Activated CD8-positive, alpha-beta memory T cell treated with anti-CD3 and anti-CD28 coated beads, Interleukin-2, amount 50 U/mL, for 4 hours (primary cell): ENCODE data around the gene COP1.
"Not testable (repeated sequence)": the region's sequence is repeated elsewhere in the genome, so short reads cannot be mapped to it uniquely, and the experiment has no call there.

Experiments used
- DNase-seq: peaks from one replicate; pipeline ENCODE4 v3.0.0-alpha.2; 2020

The COP1 gene

DNA sequence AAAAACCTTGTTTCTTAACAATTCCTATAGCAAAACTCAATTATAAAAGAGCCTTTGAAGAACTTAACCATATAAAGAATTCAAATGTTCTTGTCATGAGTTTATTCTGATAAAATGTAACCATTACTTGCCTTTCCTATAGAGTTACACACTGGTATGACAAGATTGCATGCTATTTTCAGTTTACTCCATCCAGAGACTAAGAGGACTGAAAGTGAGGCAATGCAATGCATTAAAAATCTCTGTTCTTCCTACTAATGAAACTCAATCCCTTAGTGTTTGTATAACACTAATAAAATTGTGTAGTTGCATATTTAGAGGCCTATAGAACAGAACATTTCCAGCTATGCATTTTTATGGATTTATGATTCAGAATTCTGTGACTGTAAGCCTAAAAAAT lies 88.1 kb downstream of the COP1 start:
- DNase-seq: no peak

DNA sequence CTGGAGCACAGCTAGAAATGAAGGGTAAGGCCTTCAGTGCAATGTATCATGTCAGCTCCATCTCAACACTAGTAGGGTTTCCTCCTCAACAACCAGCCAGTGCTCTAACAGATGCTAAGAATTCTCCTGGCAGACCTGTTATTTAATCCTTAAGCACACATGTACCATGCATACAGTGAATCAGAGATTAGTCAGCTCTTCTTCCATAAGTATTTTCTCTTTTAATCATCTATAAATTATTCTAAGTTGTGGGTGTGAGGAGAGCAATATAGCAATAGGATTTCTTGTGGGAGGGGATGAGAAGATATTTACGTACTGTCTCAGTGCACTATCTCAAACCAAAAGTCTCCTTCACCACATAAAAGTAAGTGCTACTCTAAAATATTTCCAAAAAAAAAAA lies 95.3 kb downstream of the COP1 start:
- no peak for DNase-seq

DNA sequence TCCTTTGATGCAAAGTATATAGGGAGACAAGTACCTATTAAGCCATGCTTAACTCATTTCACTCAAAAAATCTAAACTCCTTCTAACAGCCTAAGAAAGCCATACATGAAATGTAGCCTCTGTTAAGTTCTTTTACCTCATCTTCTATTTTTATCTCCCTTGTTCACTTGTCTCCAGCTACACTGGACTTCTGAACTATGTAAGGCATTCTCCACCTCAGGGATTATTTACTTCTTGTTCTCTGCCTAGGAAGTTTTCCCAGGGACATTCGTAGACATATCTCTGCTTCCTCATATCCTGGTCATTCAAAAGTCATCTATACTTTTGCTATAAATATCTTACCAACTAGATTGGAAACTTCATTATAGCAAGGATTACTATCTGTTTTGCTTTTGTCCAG lies 96.9 kb downstream of the COP1 start:
- no peak for DNase-seq

DNA sequence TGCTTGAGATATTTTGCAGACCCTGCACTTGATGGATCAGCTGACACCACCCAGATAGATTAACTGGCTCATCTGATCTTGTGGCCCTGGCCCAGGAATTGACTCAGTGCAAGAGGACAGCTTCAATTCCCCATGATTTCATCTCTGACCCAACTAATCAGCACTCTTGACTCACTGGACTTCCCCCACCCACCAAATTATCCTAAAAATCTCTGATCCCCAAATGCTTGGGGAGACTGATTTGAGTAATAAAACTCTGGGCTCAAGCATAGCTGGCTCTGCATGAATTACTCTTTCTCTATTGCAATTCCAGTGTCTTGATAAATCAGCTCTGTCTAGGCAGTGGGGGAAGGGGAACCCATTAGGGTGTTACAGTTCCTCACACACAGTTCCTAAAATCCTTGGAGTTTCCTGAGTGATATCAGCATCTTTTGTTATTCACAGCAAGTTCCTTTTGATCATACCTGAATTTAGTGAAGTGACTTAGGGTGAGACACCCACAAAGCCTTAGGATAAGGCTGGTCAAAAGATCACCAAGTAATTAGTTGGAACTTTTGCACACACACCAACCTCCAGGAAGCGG lies 104.2 kb downstream of the COP1 start:
- DNase-seq: no peak

DNA sequence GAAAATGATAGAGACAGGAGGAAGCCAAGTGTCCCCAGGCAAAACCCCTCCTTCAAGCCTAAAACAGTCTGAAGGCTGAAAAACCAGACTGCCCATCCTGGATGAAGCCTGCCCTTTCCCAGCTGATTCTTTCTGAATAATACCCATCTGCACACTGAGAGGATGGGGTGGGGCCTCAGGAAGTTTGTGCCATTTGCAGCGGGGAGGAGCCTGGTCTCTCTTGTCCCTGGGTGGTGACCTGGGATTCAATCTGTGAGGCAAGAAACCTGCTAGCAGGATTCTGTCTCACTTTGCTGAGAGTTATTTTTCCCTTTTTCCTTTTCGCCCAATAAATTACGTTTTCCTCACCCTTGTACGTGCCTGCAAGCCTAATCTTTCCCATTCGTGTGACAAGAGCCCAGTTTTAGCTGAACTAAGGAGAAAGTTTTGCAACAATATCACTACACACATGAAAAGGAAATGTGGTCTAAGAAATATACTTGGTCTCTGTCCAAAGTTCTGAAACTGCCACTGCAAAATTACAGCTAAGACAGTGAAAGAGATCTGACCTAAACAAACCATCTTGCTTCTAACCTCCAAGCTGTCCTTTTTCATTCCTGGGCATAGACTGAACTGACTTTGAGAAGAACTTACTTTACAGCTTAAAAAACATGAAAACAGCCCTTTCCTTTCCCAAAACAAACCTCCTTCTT lies 105.0 kb downstream of the COP1 start:
- DNase-seq: no peak

DNA sequence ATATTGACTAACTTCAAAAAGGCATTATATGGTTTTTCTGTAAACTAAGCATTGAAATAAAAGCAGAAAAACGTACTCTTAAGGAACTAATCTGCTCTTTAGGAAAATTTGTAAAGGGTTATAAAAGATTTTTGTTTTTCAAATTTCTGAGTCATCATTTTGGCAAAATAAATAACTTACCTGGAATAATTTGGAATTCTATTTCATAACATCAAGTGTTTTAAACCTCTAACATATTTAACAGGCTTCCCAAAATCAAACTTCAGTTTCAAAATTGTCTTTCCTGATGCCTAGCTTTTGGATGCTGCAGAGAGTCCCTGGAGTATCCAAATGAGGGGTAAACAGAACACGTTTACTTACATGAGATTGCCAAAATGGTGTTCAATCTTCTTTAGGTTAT lies 108.5 kb downstream of the COP1 start:
- DNase-seq: no peak

DNA sequence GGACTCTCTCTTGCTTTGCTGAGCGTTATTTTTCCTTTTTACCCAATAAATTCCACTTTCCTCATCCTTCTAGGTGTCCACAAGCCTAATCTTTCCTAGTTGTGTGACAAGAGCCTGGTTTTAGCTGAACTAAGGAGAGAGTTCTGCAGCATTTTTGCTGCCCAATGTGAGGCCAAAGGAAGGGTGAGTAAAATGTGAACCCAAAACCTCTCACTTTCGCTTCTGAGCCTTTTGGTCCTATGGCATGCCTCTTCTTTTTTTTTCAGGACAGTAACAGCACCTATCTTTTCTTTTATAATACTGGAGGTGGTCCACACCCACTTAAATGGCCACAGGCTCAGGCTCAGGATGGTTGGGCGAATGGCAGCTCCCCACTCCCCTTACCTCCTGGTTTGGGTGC lies 111.1 kb downstream of the COP1 start:
- DNase-seq: no peak

DNA sequence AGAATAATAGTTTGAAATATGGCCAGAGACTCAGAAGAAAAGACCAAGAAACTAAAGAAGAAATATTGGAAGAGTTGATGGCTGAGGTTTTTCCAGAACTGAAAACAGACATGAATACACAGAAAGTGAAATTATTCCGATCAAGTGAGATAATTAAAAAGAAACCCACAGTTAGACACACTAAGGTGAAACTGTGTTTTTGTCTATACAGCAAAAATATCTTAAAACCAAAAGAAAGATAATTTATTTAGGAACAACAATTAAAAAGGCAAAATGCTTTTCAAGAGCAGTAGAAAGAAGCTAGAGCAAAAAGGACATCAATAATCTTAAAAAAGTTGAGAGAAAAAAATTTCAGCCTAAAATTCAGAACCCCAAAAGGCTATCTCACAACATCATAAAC lies 116.3 kb downstream of the COP1 start:
- DNase-seq: no peak

DNA sequence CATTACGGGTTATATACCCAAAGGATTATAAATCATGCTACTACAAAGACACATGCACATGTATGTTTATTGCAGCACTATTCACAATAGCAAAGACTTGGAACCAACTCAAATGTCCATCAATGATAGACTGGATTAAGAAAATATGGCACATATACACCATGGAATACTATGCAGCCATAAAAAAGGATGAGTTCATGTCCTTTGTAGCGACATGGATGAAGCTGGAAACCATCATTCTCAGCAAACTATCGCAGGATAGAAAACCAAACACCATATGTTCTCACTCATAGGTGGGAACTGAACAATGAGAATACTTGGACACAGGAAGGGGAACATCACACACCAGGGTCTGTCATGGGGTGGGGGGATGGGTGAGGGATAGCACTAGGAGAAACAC lies 119.3 kb downstream of the COP1 start:
- DNase-seq: not testable (repeated sequence)

DNA sequence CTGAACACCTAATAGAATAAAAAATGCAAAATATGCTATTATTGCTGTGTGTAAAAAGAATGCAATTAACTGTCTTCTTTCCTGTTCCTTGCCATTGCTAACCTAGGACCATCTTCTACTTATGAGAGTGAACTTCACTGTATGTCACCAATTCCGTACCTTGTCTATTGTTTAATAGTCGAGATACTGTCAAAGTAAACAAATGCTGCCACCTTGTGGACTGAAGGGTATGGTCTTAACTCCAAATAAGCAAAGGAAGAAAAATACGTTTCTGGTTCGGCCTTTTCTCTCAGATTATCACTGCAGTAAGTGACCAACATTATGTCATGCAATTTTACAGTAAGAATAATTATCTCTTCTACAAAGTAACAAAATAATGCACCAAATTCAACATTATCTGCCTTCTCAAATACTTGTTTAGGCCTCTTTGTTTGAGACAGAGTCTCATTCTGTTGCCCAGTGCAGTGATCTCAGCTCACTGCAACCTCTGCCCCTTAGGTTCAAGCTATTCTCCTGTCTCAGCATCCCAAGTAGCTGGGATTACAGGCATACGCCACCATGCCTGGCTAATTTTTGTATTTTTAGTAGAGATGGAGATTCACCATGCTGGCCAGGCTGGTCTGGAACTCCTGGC lies 133.4 kb downstream of the COP1 start:
- no peak for DNase-seq

DNA sequence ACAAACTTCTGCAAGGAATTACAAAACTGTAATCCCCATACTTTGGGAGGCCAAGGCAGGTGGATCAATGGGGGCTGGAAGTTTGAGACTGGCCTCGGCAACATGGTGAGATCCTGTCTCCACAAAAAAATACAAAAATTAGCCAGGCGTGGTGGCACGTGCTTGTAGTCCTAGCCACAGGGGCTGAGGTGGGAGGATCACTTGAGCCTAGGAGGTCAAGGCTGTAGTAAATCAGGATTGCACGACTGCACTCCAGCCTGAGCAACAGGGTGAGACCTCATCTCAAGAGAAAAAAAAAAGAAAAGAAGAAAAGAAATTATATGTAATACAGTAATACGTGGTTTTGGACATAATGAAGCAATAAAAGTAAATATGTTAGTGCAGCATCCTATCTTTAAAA lies 138.2 kb downstream of the COP1 start:
- no peak for DNase-seq

DNA sequence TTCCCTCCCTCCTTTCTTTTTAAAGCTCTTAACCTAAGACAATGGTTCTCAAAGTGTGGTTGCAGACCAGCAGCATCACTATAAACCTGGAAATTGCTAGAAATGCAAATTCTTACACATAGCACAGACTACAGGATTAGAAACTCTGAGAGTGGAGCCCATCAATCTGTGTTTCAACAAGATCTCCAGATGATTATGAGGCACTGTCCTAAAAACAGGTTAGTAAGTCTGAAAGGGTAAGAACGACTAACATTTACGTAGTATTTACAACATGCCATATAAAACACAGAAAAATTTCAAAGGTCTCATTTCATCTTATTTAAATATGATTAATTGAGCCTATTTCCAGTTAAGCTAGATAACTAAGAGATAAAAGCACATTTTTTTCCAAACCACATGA lies 138.8 kb downstream of the COP1 start:
- DNase-seq: no peak

DNA sequence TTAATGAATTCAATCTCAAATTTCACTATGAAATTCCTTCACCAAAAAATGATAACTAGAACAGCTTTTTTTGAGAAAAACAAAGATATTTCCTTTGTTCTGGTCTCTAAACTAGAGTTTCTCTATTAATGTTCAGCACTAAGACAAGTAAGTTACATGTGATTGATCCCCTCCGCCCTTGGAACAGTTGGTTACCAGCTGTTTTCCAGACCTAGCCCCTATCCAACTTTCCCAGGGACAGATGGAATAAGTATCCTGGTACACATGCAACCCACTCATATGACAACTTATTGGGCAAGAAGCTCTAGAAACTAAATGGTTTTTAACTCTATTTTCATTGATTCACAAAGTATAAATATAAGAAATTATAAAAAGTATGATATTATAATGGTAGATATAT lies 140.4 kb downstream of the COP1 start:
- DNase-seq: no peak

DNA sequence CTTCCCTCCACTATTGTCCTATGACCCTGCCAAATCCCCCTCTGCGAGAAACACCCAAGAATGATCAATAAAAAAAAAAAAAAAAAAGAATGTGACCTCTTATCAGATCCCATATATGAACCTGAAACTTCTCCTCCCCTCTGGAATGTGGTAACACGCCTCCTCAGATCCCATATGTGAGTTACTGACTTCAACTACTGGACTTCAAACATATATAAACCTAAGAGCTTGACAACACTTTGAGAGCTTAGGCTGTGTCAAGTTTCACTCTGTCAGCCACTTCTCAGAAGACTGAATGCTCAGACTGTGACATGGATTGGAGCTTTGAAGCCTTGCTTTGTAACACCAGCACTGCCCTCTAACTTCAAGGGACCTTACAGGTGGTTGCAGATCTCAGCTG lies 148.4 kb downstream of the COP1 start:
- no peak for DNase-seq

DNA sequence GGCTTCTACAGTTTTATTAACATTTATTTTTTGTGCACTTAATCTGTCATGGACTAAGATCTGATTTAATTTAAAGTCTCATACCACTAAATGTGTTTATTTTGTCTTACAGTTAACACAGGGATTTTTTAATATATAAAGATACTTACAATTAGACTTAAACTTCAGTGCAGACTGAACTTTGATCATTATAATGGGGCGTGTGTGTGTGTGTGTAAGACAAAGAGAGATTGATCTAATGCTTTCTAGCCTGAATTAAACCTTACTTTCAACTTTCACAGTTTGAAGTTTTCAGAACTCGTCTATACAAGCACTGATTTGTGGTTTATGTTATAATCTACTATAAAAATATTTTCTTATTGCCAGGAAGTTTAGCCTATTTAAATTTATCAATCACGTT lies 150.8 kb downstream of the COP1 start:
- DNase-seq: no peak

DNA sequence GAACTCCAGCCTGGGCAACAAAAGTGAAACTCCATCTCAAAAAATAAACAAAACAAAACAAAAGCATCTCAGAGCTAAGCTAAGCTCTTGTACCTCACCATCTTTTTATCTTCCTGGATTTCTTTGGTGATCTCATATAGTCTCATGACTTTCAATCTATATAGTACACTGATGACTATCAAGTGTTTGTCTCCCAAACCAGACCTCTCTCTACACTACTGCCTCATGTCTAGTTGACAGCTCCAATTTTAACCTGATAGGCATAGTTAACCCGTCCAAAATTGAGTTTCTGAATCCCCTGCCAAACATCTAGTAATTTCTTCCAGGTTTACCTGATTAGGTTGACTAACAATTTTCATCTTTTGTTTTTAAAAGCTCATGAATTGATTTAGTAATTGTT lies 151.7 kb downstream of the COP1 start:
- DNase-seq: no peak

DNA sequence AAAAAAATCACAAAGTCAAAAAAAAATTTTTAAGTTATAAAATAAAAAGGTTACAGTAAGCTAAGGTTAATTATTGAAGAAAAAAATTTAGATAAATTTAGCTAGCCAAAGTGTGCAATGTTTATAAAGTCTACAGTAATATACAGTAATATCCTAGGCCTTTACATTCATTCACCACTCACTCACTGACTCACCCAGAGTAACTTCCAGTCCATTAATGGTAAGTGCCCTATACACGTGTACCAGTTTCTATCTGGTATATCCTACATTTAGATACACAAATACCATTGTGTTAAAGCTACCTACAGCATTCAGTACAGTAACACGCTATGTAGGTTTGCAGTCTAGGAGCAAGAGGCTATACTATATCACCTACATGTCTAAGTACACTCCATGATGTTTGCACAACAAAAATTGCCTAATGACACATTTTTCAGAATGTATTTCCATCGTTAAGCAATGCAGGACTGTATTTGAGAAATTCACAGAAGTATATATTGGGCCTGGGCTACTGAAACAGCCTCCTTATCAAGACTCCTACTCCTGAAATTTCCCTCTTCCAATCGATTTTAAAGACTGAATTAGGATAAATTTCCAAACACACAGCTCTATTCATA lies 155.1 kb downstream of the COP1 start:
- DNase-seq: no peak

DNA sequence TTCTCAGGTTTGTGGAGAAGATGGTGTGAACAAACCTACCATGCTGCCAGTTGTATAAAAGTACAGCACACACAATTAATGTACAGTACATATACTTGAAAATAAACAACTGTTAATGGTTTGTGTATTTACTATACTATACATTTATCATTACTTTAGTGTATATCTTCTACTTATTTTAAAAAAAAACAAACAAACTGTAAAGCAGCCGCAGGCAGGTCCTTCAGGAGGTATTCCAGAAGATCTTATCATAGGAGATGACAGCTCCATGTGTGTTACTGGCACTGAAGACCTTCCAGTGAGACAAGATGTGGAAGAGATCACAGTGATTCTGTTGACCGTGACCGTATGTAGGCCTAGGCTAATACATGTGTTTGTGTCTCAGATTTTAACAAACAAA lies 155.7 kb downstream of the COP1 start:
- DNase-seq: no peak

DNA sequence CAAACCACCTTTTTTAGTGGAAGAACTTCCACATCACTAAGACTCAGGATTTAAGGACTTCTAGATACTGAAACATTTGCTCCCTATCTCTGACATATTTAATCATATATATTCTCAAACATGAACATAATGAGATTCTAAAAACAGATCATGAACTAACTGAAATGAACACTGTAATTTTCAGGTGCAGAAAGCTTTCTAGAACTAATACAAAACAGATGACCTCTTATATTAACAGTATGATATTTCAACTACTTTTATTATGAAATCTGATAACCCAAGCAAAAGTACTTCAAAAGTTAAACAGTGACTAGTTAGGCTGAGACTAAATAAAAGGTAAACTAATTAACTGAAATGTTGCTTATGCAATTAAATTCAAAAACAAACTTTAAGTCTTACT lies 157.5 kb downstream of the COP1 start:
- DNase-seq: no peak

DNA sequence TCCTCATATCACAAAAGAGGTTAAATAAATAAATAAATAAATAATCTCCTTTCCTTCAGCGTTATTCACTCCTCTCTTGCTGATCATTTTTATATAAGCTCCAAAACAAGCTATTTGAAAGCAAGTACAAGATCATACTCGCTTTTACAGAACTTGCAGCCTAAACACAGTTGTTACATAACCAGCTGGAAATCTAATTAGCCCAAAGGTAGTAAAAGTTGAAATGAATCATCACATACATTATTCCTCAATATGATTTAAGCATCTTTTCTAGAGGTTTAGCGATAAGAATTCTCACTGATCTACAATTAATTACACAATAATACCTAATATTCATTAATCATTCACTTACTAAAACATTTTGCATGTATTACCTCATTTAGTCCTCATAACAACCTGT lies 160.2 kb downstream of the COP1 start:
- DNase-seq: no peak

DNA sequence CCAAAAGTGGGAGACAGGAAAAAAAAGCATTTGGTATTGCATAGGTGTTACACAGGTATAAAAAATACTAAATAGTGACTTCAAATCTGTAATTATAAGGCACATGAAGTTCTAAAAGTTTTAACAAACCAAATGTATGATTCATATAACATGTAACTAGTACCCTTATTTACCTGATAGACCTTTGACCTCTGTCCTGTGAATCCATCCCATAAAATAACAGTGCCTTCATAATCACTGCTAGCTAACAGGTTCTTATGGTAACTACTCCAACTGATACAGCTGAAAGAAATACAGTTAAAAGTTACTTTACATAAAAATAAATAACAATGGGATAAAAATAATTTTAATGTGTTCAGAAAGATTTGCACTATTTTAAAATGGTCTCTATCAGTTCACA lies 163.5 kb downstream of the COP1 start:
- no peak for DNase-seq

DNA sequence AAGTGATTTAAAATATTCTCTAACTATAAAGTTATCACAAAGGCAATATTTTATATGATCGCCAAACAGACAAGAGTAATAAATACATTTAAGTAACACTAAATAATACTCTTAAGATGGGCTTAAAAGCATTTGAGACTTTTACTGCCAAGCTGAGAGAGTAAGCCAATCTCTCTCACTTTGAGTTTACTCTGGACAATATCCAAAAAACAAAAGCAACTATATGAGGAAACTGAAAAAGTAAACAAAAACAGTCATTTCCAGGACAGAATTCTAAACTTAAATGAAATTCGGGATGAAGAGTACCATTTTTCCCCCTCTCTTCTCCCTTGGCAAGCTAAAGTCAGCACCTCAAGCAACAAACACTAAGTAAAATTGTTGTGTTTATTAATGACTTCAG lies 173.2 kb downstream of the COP1 start:
- no peak for DNase-seq

DNA sequence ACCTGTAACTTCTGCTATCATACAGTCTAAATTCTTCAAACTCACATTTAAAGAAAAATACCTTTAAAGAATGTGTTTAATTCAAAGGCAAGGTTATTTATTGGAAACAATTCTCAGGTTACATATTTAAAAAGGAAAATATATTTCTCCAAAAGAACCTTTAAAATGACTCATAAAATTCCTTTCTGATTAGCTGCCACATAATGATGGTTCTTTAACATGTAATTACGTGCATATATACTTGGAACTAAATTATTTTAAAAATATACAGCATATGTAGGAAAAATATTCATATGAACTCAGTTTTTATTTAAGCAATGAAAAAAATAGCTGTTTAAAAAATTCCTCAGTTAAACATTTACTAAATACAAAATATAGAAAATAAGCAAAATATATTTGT lies 173.6 kb downstream of the COP1 start:
- DNase-seq: no peak

DNA sequence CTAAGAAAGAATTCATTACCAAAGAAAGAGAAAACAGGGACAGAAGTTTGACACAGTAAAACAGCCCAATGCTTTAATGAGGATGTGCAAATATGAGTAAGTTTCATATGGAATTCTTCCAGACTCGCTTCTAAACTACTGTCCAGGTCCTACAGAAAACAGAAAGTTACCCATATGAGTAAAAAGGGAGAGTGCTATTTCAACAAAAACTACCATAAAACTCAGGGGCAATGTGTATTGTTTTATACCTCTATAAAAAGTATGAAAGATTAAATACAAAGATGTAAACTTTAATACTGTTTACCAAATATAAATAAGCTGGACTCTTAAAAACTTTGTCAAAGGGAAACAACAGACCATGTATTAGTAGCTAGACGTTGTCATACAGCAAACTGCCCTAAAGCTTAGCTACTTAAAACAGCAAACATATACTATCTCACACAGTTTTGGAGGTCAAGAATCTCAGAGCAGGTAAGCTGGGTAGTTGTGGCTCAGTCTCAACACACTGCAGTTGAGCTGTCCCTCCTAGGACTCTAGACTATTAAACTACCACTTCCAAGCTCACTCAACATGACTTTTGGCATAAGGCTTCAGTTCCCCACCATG lies 174.9 kb downstream of the COP1 start:
- DNase-seq: no peak
